ENCODE data around the gene ADGRE2.

The ADGRE2 gene

DNA sequence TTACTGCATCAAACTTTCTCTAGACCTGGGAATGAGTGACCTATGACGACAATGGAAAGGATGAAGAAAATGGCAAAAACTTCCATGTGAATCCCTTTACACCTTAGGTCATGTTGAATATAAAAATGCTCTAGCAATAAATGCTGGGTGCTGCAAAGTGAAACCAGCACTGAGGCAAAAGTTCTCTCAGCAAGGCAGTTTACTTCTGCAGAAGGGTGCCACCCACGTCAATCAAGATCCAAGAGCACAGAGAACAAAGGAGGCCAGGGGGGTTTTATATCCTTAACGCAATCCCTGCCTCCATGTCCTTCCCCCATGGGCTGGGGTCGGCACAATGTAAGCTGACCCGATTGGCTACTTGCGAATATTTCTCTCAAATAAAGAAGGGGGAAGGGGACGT lies 49.8 kb downstream of the ADGRE2 start:
- H3K4me3 ChIP-seq (ENCODE audit: low read depth, low read length): no peak overlapping the region
- TF ChIP-seq, protein P1, sequence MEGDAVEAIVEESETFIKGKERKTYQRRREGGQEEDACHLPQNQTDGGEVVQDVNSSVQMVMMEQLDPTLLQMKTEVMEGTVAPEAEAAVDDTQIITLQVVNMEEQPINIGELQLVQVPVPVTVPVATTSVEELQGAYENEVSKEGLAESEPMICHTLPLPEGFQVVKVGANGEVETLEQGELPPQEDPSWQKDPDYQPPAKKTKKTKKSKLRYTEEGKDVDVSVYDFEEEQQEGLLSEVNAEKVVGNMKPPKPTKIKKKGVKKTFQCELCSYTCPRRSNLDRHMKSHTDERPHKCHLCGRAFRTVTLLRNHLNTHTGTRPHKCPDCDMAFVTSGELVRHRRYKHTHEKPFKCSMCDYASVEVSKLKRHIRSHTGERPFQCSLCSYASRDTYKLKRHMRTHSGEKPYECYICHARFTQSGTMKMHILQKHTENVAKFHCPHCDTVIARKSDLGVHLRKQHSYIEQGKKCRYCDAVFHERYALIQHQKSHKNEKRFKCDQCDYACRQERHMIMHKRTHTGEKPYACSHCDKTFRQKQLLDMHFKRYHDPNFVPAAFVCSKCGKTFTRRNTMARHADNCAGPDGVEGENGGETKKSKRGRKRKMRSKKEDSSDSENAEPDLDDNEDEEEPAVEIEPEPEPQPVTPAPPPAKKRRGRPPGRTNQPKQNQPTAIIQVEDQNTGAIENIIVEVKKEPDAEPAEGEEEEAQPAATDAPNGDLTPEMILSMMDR (IDR thresholded peaks at IDR 0.05; ENCODE audit: low read depth, low read length, missing control alignments): no peak
- in situ Hi-C loops (cut with HindIII; ENCODE audit: low sequenced_read_pairs): no loop called here

DNA sequence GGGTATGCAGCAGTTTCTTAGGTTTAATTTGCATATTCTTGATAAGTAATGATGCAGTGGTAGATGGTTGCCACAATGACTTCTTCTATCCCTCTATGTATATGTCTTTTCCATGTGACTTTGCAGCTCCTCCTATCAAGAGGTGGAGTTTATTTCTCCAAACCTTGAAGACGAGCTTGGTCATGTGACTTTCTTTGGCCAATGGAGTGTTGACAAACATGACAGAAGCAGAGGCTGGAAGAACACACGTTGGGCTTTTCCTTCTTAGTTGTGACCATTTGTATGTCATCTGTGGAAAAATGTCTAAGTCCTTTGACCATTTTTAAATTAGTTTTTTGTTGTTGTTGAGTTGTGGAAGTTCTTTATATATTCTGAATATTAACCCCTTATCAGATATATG lies 56.2 kb downstream of the ADGRE2 start:
- in situ Hi-C loops (cut with HindIII; ENCODE audit: low sequenced_read_pairs): no loop called here
- DNase-seq (ENCODE audit: low read depth): no peak
- H3K4me3 ChIP-seq (ENCODE audit: low read depth, low read length): no peak overlapping the region
- TF ChIP-seq, protein P1 (IDR thresholded peaks at IDR 0.05; ENCODE audit: low read depth, low read length, missing control alignments): no peak

More for the DNA sequence above, 49.8 kb downstream of the ADGRE2 start:
- no peak for DNase-seq (ENCODE audit: low read depth)

GRCh38 chr19:14719162-14719561 lies 59.2 kb downstream of the ADGRE2 start:
- in situ Hi-C loops (cut with HindIII; ENCODE audit: low sequenced_read_pairs): no loop called here
- DNase-seq (ENCODE audit: low read depth): no peak
- H3K4me3 ChIP-seq (ENCODE audit: low read depth, low read length): no peak overlapping the region
- TF ChIP-seq, protein P1 (IDR thresholded peaks at IDR 0.05; ENCODE audit: low read depth, low read length, missing control alignments): no peak

- H3K4me3 ChIP-seq (ENCODE audit: low read depth, low read length): no peak overlapping the region
- TF ChIP-seq, protein P1 (IDR thresholded peaks at IDR 0.05; ENCODE audit: low read depth, low read length, missing control alignments): no peak
- no peak for DNase-seq (ENCODE audit: low read depth)
- in situ Hi-C loops (cut with HindIII; ENCODE audit: low sequenced_read_pairs): no loop called here
These were observed 59.7 kb downstream of the ADGRE2 start for GRCh38 chr19:14718522-14719116.

DNA sequence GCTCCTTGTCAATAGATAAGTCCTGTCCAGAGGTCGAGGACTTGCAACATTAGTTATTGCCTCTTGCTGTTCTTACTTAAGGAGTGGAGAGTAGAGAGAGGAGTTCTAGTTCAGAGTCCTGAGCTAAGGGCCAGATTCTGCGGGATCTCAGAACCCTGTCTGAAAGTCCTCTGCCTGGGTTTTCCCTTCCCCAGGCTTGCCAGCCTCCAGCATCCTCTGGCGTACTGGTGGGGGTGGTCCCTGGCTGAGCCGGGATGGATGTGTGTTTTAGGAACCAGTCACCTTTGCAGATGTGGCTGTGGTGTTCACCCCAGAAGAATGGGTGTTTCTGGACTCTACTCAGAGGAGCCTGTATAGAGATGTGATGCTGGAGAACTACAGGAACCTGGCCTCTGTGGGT lies 62.5 kb downstream of the ADGRE2 start:
- no peak for DNase-seq (ENCODE audit: low read depth)
- in situ Hi-C loops (cut with HindIII; ENCODE audit: low sequenced_read_pairs): no loop called here
- TF ChIP-seq, protein P1 (IDR thresholded peaks at IDR 0.05; ENCODE audit: low read depth, low read length, missing control alignments): no peak
- H3K4me3 ChIP-seq (ENCODE audit: low read depth, low read length): no peak overlapping the region

DNA sequence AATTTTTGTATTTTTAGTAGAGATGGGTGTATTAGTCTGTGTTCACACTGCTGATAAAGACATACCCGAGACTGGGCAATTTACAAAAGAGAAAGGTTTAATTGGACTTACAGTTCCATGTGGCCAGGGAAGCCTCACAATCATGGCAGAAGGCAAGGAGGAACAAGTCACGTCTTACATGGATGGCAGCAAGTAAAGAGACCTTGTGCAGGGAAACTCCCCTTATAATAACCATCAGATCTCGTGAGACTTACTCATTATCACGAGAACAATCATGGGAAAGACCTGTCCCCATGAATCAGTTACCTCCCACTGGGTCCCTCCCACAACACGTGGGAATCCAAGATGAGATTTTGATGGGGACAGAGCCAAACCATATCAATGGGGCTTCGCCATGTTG lies 73.9 kb downstream of the ADGRE2 start:
- in situ Hi-C loops (cut with HindIII; ENCODE audit: low sequenced_read_pairs): no loop called here
- DNase-seq (ENCODE audit: low read depth): no peak
- TF ChIP-seq, protein P1 (IDR thresholded peaks at IDR 0.05; ENCODE audit: low read depth, low read length, missing control alignments): no peak
- H3K4me3 ChIP-seq (ENCODE audit: low read depth, low read length): no peak overlapping the region

Measured in astrocyte of the cerebellum (primary cell).